Measurements from ENCODE around the gene JUND.

JUND gene

GRCh38 chr19:18233224-18233825 is 48.1 kb downstream of the JUND start:
- no peak for DNase-seq (ENCODE audit: low read depth)

GRCh38 chr19:18232540-18233223 is 48.7 kb downstream of the JUND start:
- no peak for DNase-seq (ENCODE audit: low read depth)

GRCh38 chr19:18231775-18232174 is 49.6 kb downstream of the JUND start:
- DNase-seq (ENCODE audit: low read depth): no peak

GRCh38 chr19:18230941-18231734 is 50.3 kb downstream of the JUND start:
- no peak for DNase-seq (ENCODE audit: low read depth)

GRCh38 chr19:18229915-18230314 is 51.5 kb downstream of the JUND start:
- DNase-seq (ENCODE audit: low read depth): no peak
